HUES64 (cell line): ENCODE results near the gene TNC.

Experiments
- H3K27ac ChIP-seq: 2 replicates; pipeline ENCODE4 v1.7.0; 2013; ENCODE audit warnings: low read depth, low read length, inconsistent platforms
- H3K27me3 ChIP-seq: 2 replicates; pipeline ENCODE4 v1.6.1; 2013; ENCODE audit warnings: mild to moderate bottlenecking, low read length; ENCODE audit not compliant: insufficient read depth
- H3K36me3 ChIP-seq: 2 replicates; pipeline ENCODE4 v1.6.1; 2013; ENCODE audit warnings: mild to moderate bottlenecking, low read length; ENCODE audit not compliant: insufficient read depth
- H3K4me1 ChIP-seq: 2 replicates; pipeline ENCODE4 v1.6.1; 2013; ENCODE audit warnings: mild to moderate bottlenecking, low read length, moderate library complexity; ENCODE audit not compliant: insufficient read depth
- H3K4me3 ChIP-seq: 2 replicates; pipeline ENCODE4 v1.5.1; 2013; ENCODE audit warnings: mild to moderate bottlenecking, low read length, moderate library complexity
- H3K9ac ChIP-seq: 2 replicates; pipeline ENCODE4 v1.6.1; 2013; ENCODE audit warnings: mild to moderate bottlenecking, low read depth, low read length
- H3K9me3 ChIP-seq: 2 replicates; pipeline ENCODE4 v1.6.1; 2013; ENCODE audit warnings: low read depth, low read length; ENCODE audit not compliant: insufficient read depth
- WGBS: fragments of 150-250, 120-280 bp; methylation state at CpG from one replicate; pipeline ENCODE4 v1.1.7; 2013; ENCODE audit warnings: missing lambda C conversion rate; 5-methylcytosine and 5-hydroxymethylcytosine counted together

Gene TNC

DNA sequence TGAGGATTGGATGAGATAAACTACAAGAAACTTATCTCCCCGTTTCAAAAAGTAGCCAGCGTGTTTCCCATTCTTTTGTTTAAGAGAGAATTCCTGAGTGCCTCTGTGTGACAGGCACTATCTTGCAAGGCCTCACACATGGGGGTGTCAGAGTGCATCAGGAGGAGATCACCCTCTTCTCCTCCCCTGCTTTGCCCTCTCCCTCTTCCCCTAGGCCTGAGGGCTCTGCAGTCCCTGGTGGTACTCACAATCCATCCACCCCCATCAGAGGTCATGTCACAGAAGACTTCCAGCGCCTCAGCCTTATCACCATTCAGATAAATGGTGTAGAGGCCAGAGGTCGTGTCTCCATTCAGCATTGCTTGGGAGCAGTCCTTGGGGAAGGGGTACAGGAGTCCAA is 88.0 kb downstream of the TNC start:
- no peaks in the 10 kb centered on the region for H3K27me3 ChIP-seq
- no peak overlapping the region for H3K4me3 ChIP-seq
- H3K9me3 ChIP-seq, result no peaks in the 10 kb centered on the region
- H3K36me3 ChIP-seq, result peaks cover 36% of the 10 kb centered on the region; the same call in 1 of the 2 replicates
- H3K27ac ChIP-seq, result no peak overlapping the region
- peaks cover 8% of the 10 kb centered on the region; the same call in 1 of the 2 replicates for H3K4me1 ChIP-seq
- 83% methylated on average over 4 of the region's 4 CpGs for WGBS
- H3K9ac ChIP-seq, result no peak overlapping the region

- Histone ChIP-seq H3K4me3 (no peak overlapping the region), H3K4me1 (peaks cover 11% of the 10 kb centered on the region), H3K27me3 (no peaks in the 10 kb centered on the region), H3K27ac (no peak overlapping the region), H3K9ac (no peak overlapping the region), H3K9me3 (no peaks in the 10 kb centered on the region), H3K36me3 (peaks cover 35% of the 10 kb centered on the region; the same call in 1 of the 2 replicates)
Measured at GRCh38 chr9:115025721-115026120, 92.2 kb downstream of the TNC start.

- Histone ChIP-seq H3K4me1 (peaks cover 11% of the 10 kb centered on the region), H3K9me3 (no peaks in the 10 kb centered on the region), H3K27ac (no peak overlapping the region), H3K27me3 (no peaks in the 10 kb centered on the region), H3K9ac (no peak overlapping the region), H3K36me3 (peaks cover 35% of the 10 kb centered on the region; the same call in 1 of the 2 replicates), H3K4me3 (no peak overlapping the region)
- 88% methylated on average over 5 of the region's 5 CpGs for WGBS
Measured at GRCh38 chr9:115024925-115025535, 92.9 kb downstream of the TNC start.

DNA sequence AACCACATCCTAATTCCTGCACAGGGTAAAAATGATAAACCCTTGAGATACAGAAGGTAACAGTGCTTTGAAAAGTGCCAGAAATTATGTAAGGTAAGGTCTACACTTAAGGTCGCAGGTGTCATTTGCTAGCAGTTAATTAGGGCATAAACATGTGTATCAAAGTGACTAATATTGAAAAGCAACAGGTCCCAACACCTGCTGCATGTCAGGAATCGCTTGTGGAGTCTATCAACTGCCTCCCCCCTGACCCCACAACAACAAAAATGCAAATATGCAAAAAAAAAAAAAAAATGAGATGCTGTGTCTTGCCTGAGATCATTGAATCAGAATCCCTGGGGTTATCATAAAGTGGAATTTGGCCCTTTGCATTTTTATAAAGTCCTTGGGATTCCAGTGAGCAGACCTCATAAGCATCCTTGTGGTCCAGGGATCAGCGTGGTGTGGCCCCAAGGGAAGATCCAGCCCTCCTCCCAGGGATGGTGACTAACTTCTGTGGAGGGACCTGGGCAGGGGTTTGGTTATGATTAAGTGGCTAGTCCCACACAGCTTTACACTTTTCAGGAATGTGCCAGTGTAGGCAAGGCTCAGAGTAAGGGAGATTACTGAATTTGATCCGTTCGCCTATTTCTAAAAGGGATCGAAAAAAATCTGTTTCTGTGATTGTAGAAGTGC is 95.1 kb downstream of the TNC start:
- H3K9ac ChIP-seq, result no peak overlapping the region
- H3K9me3 ChIP-seq, result no peaks in the 10 kb centered on the region
- no peak overlapping the region for H3K4me3 ChIP-seq
- H3K27ac ChIP-seq, result no peak overlapping the region
- no peaks in the 10 kb centered on the region for H3K27me3 ChIP-seq
- peaks cover 24% of the 10 kb centered on the region; the same call in 1 of the 2 replicates for H3K36me3 ChIP-seq
- WGBS, result 85% methylated on average over 5 of the region's 6 CpGs
- H3K4me1 ChIP-seq, result peaks cover 6% of the 10 kb centered on the region; the same call in 1 of the 2 replicates

DNA sequence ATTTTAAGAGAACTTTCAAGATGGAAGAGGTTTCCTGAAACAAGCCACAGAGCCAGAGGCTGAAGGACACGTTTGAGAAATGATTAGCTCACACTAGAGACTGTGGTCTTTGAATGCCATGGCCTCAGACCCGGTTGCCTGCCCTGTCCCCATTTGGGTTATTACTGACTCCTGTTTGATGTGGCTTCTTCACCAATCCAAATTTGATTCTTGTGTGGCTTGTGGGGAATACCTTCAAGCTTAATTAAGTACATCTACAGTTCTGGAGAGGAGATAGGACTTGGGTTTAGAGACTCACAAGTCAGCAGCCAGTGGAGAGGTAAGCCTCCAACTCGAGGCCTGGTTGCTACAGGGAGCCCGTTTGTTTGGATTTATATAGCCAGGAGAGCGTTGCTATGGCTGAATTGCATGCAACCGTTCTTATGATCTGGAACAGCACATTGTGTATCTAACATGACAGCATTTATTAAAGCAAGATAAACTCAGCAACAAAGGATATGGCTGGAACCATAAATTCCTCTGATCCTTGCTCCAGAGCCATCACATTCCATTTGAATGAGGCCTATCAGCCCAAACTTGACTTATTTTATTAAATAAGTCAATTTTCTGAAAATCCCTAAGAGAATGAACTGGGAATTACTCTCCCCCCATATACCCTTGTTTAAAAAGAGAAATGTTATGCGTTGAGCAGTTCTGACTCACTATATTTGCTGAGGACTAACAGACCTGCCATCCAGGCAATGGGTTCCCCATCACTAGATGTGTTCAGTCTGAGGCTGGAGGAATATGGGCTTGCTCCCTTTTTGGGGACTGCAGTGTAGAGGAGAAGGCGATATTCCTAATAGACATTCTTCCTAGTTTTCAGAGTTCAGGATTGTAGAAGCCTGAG is 99.2 kb downstream of the TNC start:
- H3K36me3 ChIP-seq, result peaks cover 15% of the 10 kb centered on the region; the same call in 1 of the 2 replicates
- no peak overlapping the region for H3K4me3 ChIP-seq
- 87% methylated on average over 8 of the region's 8 CpGs for WGBS
- H3K27me3 ChIP-seq, result no peaks in the 10 kb centered on the region
- no peaks in the 10 kb centered on the region for H3K9me3 ChIP-seq
- no peaks in the 10 kb centered on the region for H3K4me1 ChIP-seq
- no peak overlapping the region for H3K27ac ChIP-seq
- H3K9ac ChIP-seq, result no peak overlapping the region

GRCh38 chr9:115016344-115016743 is 101.6 kb downstream of the TNC start:
- WGBS, result 82% methylated on average over 5 of the region's 5 CpGs
- Histone ChIP-seq H3K9ac (no peak overlapping the region), H3K9me3 (no peaks in the 10 kb centered on the region), H3K27ac (no peak overlapping the region), H3K36me3 (peaks cover 2% of the 10 kb centered on the region; the same call in 1 of the 2 replicates), H3K27me3 (no peaks in the 10 kb centered on the region), H3K4me1 (peaks cover 5% of the 10 kb centered on the region; the same call in 1 of the 2 replicates), H3K4me3 (no peak overlapping the region)

DNA sequence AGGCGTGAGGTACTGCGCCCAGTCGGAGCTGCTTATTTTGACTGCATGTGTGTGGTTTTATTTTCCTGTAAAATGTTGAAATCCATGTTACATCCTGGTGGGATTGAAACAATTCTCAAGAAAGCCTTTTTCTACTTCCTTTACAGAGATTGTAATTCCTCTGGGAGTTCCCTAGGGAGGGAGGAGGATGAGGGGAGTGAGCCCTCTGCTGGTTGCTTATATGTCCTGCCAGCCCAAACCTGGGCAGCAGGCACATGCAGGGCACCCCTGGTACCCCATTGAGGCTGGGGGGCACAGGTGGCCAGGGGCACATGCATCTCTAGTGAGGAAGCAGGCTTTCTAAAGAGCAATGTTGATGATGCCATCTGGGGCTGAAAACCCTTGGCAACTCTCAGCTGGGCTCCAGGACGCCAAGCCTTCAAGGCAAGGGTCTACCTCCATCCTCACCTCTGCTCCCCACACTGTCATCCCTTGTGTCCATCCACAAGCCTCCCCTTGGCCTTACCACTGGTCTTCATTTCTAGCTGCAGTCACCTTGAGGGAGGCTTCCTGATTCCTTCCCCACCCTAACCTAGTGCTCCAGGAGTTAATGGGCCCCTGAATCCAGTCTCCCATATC is 102.8 kb downstream of the TNC start:
- H3K27ac ChIP-seq, result no peak overlapping the region
- 90% methylated on average over 4 of the region's 4 CpGs for WGBS
- H3K27me3 ChIP-seq, result no peaks in the 10 kb centered on the region
- H3K36me3 ChIP-seq, result no peaks in the 10 kb centered on the region
- H3K4me1 ChIP-seq, result peaks cover 10% of the 10 kb centered on the region; the same call in 1 of the 2 replicates
- H3K9ac ChIP-seq, result no peak overlapping the region
- no peaks in the 10 kb centered on the region for H3K9me3 ChIP-seq
- H3K4me3 ChIP-seq, result no peak overlapping the region

DNA sequence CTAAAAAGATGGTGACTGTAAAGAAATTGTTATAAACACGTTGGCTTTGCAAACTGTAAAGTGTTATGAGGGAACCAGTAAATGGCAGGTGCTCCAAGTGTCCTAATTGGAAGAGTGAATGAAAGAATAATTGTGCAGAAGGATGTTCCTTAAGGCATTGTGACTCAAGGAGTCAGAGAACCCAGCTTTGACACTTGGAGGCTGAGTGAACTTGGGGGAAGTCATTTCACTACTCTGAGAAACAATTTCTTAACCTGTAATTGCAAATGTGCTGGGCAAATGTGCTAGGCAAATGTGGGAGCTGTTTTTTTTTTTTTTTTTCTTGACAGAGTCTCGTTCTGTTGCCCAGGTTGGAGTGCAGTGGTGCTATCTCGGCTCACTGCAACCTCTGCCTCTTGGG is 103.5 kb downstream of the TNC start:
- H3K4me3 ChIP-seq, result no peak overlapping the region
- H3K27me3 ChIP-seq, result no peaks in the 10 kb centered on the region
- no peak overlapping the region for H3K27ac ChIP-seq
- no peaks in the 10 kb centered on the region for H3K9me3 ChIP-seq
- no peaks in the 10 kb centered on the region for H3K36me3 ChIP-seq
- 76% methylated on average over 3 of the region's 3 CpGs for WGBS
- no peak overlapping the region for H3K9ac ChIP-seq
- peaks cover 10% of the 10 kb centered on the region; the same call in 1 of the 2 replicates for H3K4me1 ChIP-seq

GRCh38 chr9:115013998-115014397 is 104.0 kb downstream of the TNC start:
- Histone ChIP-seq H3K36me3 (no peaks in the 10 kb centered on the region), H3K4me3 (no peak overlapping the region), H3K9ac (no peak overlapping the region), H3K4me1 (peaks cover 10% of the 10 kb centered on the region; the same call in 1 of the 2 replicates), H3K9me3 (no peaks in the 10 kb centered on the region), H3K27me3 (no peaks in the 10 kb centered on the region), H3K27ac (no peak overlapping the region)
- WGBS, result 26% methylated on average over 3 of the region's 3 CpGs

GRCh38 chr9:115012486-115012885 is 105.5 kb downstream of the TNC start:
- Histone ChIP-seq H3K4me1 (peaks cover 10% of the 10 kb centered on the region; the same call in 1 of the 2 replicates), H3K9ac (no peak overlapping the region), H3K36me3 (no peaks in the 10 kb centered on the region), H3K27ac (no peak overlapping the region), H3K4me3 (no peak overlapping the region), H3K9me3 (no peaks in the 10 kb centered on the region), H3K27me3 (no peaks in the 10 kb centered on the region)
- 96% methylated on average over 2 of the region's 3 CpGs for WGBS
